Effector memory CD8-positive, alpha-beta T cell (primary cell): ENCODE measurements around the gene WWOX.
"Not testable (repeated sequence)": the region's sequence is repeated elsewhere in the genome, so short reads cannot be mapped to it uniquely, and the experiment has no call there.

ENCODE experiments used
- ATAC-seq: fragments of 150-1000 bp; cut with Tn5 transposase; replicated peaks from 2 replicates; pipeline ENCODE4 v1.10.0; 2021; ENCODE audit warnings: mild to moderate bottlenecking, moderate library complexity
- DNase-seq, 3 experiments: peaks; one replicate each; pipeline ENCODE4 v3.0.0; 2021
- H3K27ac Mint-ChIP-seq, 2 donors: one replicate each; pipeline ENCODE4 v1.8.0; 2022; ENCODE audit warnings: mild to moderate bottlenecking in 2 of 2, mixed read lengths in 2 of 2, moderate library complexity in 2 of 2
- H3K27me3 Mint-ChIP-seq, 2 donors: one replicate each; pipeline ENCODE4 v1.8.0; 2022; ENCODE audit warnings: mixed read lengths in 2 of 2
- H3K36me3 Mint-ChIP-seq: one replicate; pipeline ENCODE4 v1.8.0; 2022; ENCODE audit warnings: mild to moderate bottlenecking, moderate library complexity, mixed read lengths; ENCODE audit not compliant: insufficient read depth
- H3K4me1 Mint-ChIP-seq, 2 donors: one replicate each; pipeline ENCODE4 v1.8.0; 2022; ENCODE audit warnings: low read depth in 2 of 2, mixed read lengths in 2 of 2
- H3K4me3 Mint-ChIP-seq, 2 donors: one replicate each; pipeline ENCODE4 v1.8.0; 2022; ENCODE audit warnings: mild to moderate bottlenecking in 2 of 2, mixed read lengths in 2 of 2, moderate library complexity in 2 of 2
- H3K9me3 Mint-ChIP-seq, 2 donors: one replicate each; pipeline ENCODE4 v1.8.0; 2022; ENCODE audit warnings: mixed read lengths in 2 of 2

Gene WWOX

GRCh38 chr16:78691746-78692145, 592.3 kb downstream of the WWOX start:
- DNase-seq, H3K27ac Mint-ChIP-seq, H3K36me3 Mint-ChIP-seq, H3K4me3 Mint-ChIP-seq, H3K4me1 Mint-ChIP-seq, H3K27me3 Mint-ChIP-seq, ATAC-seq, H3K9me3 Mint-ChIP-seq: not testable (repeated sequence)

- Mint-ChIP-seq H3K4me3 (no peak overlapping the region), H3K27me3 (no peaks in the 10 kb centered on the region), H3K9me3 (no peaks in the 10 kb centered on the region), H3K4me1 (no peaks in the 10 kb centered on the region), H3K36me3 (no peaks in the 10 kb centered on the region), H3K27ac (no peak overlapping the region)
- ATAC-seq: no peak
- DNase-seq: no peak
Observed at GRCh38 chr16:78693496-78693895, 594.0 kb downstream of the WWOX start.

GRCh38 chr16:78694414-78694813, 595.0 kb downstream of the WWOX start:
- H3K36me3 Mint-ChIP-seq: no peaks in the 10 kb centered on the region
- DNase-seq (no peak), ATAC-seq (no peak)
- no peaks in the 10 kb centered on the region for H3K4me1 Mint-ChIP-seq
- H3K9me3 Mint-ChIP-seq: no peaks in the 10 kb centered on the region
- H3K4me3 Mint-ChIP-seq: no peak overlapping the region
- H3K27ac Mint-ChIP-seq: no peak overlapping the region
- H3K27me3 Mint-ChIP-seq: no peaks in the 10 kb centered on the region

GRCh38 chr16:78695391-78695790, 595.9 kb downstream of the WWOX start:
- Mint-ChIP-seq H3K4me1 (no peaks in the 10 kb centered on the region), H3K27ac (no peak overlapping the region), H3K36me3 (no peaks in the 10 kb centered on the region), H3K9me3 (no peaks in the 10 kb centered on the region), H3K4me3 (no peak overlapping the region), H3K27me3 (no peaks in the 10 kb centered on the region)
- ATAC-seq (no peak), DNase-seq (no peak)

- no peaks in the 10 kb centered on the region for H3K4me1 Mint-ChIP-seq
- no peak for DNase-seq
- ATAC-seq: no peak
- H3K27ac Mint-ChIP-seq: no peak overlapping the region
- no peak overlapping the region for H3K4me3 Mint-ChIP-seq
- no peaks in the 10 kb centered on the region for H3K36me3 Mint-ChIP-seq
- no peaks in the 10 kb centered on the region for H3K27me3 Mint-ChIP-seq
- H3K9me3 Mint-ChIP-seq: no peaks in the 10 kb centered on the region
Observed at GRCh38 chr16:78696797-78697196, 597.3 kb downstream of the WWOX start.

GRCh38 chr16:78697426-78697825, 598.0 kb downstream of the WWOX start:
- Mint-ChIP-seq H3K4me1 (no peaks in the 10 kb centered on the region), H3K27me3 (no peaks in the 10 kb centered on the region), H3K9me3 (no peaks in the 10 kb centered on the region), H3K36me3 (no peaks in the 10 kb centered on the region), H3K27ac (no peak overlapping the region), H3K4me3 (no peak overlapping the region)
- ATAC-seq (no peak), DNase-seq (no peak)

- ATAC-seq: no peak
- DNase-seq: no peak
- peaks cover 0 to 2% of the 10 kb centered on the region in 2 donors for H3K9me3 Mint-ChIP-seq
- H3K27me3 Mint-ChIP-seq: no peaks in the 10 kb centered on the region
- no peaks in the 10 kb centered on the region for H3K36me3 Mint-ChIP-seq
- H3K4me1 Mint-ChIP-seq: peaks cover 8 to 13% of the 10 kb centered on the region in 2 donors
- H3K4me3 Mint-ChIP-seq: no peak overlapping the region
- H3K27ac Mint-ChIP-seq: no peak overlapping the region
Observed at GRCh38 chr16:78703936-78704335, 604.5 kb downstream of the WWOX start.

- no peak for ATAC-seq
- Mint-ChIP-seq H3K4me3 (no peak overlapping the region), H3K27me3 (no peaks in the 10 kb centered on the region), H3K4me1 (peaks cover 8 to 13% of the 10 kb centered on the region in 2 donors), H3K27ac (no peak overlapping the region), H3K9me3 (peaks cover 0 to 2% of the 10 kb centered on the region in 2 donors), H3K36me3 (no peaks in the 10 kb centered on the region)
- no peak for DNase-seq
Observed at GRCh38 chr16:78704416-78704815, 605.0 kb downstream of the WWOX start.

GRCh38 chr16:78705694-78706093, 606.2 kb downstream of the WWOX start:
- Mint-ChIP-seq H3K27ac (no peak overlapping the region), H3K4me1 (peaks cover 8 to 13% of the 10 kb centered on the region in 2 donors), H3K9me3 (peaks cover 0 to 2% of the 10 kb centered on the region in 2 donors), H3K4me3 (no peak overlapping the region), H3K27me3 (no peaks in the 10 kb centered on the region), H3K36me3 (no peaks in the 10 kb centered on the region)
- DNase-seq (peak in 2 of 3 experiments; percentile 1 to 2), ATAC-seq (peak; percentile 77)

- Mint-ChIP-seq H3K9me3 (peaks cover 0 to 2% of the 10 kb centered on the region in 2 donors), H3K27ac (no peak overlapping the region), H3K4me1 (peaks cover 8 to 13% of the 10 kb centered on the region in 2 donors), H3K27me3 (no peaks in the 10 kb centered on the region), H3K4me3 (no peak overlapping the region), H3K36me3 (no peaks in the 10 kb centered on the region)
- no peak for DNase-seq
- ATAC-seq: no peak
Observed at GRCh38 chr16:78706637-78707036, 607.2 kb downstream of the WWOX start.

- H3K4me3 Mint-ChIP-seq: no peak overlapping the region
- no peak for DNase-seq
- ATAC-seq: no peak
- no peaks in the 10 kb centered on the region for H3K27me3 Mint-ChIP-seq
- peaks cover 0 to 2% of the 10 kb centered on the region in 2 donors for H3K9me3 Mint-ChIP-seq
- H3K36me3 Mint-ChIP-seq: no peaks in the 10 kb centered on the region
- H3K4me1 Mint-ChIP-seq: peaks cover 8 to 13% of the 10 kb centered on the region in 2 donors
- H3K27ac Mint-ChIP-seq: no peak overlapping the region
Observed at GRCh38 chr16:78709137-78709884, 609.9 kb downstream of the WWOX start.

GRCh38 chr16:78715106-78715505, 615.7 kb downstream of the WWOX start:
- no peaks in the 10 kb centered on the region for H3K36me3 Mint-ChIP-seq
- no peak overlapping the region for H3K4me3 Mint-ChIP-seq
- DNase-seq: no peak
- H3K27me3 Mint-ChIP-seq: no peaks in the 10 kb centered on the region
- H3K4me1 Mint-ChIP-seq: peaks cover 0 to 4% of the 10 kb centered on the region in 2 donors
- H3K9me3 Mint-ChIP-seq: no peaks in the 10 kb centered on the region
- H3K27ac Mint-ChIP-seq: no peak overlapping the region
- ATAC-seq: no peak

- Mint-ChIP-seq H3K4me1 (peaks cover 0 to 4% of the 10 kb centered on the region in 2 donors), H3K36me3 (no peaks in the 10 kb centered on the region), H3K27me3 (no peaks in the 10 kb centered on the region), H3K27ac (no peak overlapping the region), H3K4me3 (no peak overlapping the region), H3K9me3 (no peaks in the 10 kb centered on the region)
- no peak for ATAC-seq
- no peak for DNase-seq
Observed at GRCh38 chr16:78715673-78716072, 616.2 kb downstream of the WWOX start.

GRCh38 chr16:78718141-78718540, 618.7 kb downstream of the WWOX start:
- Mint-ChIP-seq H3K9me3 (no peaks in the 10 kb centered on the region), H3K36me3 (no peaks in the 10 kb centered on the region), H3K4me1 (peaks cover 0 to 4% of the 10 kb centered on the region in 2 donors), H3K4me3 (no peak overlapping the region), H3K27me3 (no peaks in the 10 kb centered on the region), H3K27ac (no peak overlapping the region)
- no peak for ATAC-seq
- no peak for DNase-seq
